NB4 (cell line): ENCODE results near the gene GATAD1.
A peak's percentile ranks its signal among the peaks of the same experiment; 100 is the strongest.

ENCODE experiments used
- DNase-seq: peaks from one replicate; pipeline ENCODE4 v3.0.0; 2010; ENCODE audit warnings: low read depth
- H3K4me3 ChIP-seq: one replicate; pipeline ENCODE4 v1.5.1; 2011; ENCODE audit warnings: mild to moderate bottlenecking, low read depth, low read length, moderate library complexity
- MYC ChIP-seq: IDR thresholded peaks from 2 replicates; pipeline ENCODE4 v1.6.1; 2011; ENCODE audit warnings: low read depth, low read length
- POLR2A ChIP-seq: IDR thresholded peaks from 2 replicates; pipeline ENCODE4 v1.6.1; 2011; ENCODE audit warnings: mild to moderate bottlenecking; ENCODE audit not compliant: insufficient read length; ENCODE audit errors: extremely low read depth
- TF ChIP-seq, protein P1 (sequence below): IDR thresholded peaks from one replicate; pipeline ENCODE4 v1.5.1; 2012; ENCODE audit warnings: low read depth, low read length
- TF ChIP-seq, protein P2 (sequence below): IDR thresholded peaks from 2 replicates; pipeline ENCODE4 v1.6.1; 2011; ENCODE audit warnings: low read depth, low read length

The GATAD1 gene

DNA sequence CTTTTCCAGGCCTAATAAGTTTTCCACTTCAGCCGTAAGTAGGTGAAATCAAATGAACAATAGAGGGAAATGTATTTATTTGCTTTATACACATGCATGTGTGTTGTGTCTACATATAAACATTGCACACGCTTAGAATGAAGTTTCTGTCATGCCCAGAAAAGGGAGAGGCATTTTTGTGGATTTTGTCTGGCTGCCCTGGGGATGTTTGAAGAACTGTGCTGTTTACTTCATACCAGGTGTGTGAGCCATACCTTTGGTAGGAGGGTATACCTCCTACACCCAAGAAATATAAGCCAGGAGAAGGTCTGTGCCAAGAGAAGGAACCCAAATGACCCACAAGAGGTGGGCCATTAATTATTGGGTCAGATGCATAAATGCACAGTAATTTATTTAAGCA is 12.8 kb downstream of the GATAD1 start:
- H3K4me3 ChIP-seq, result no peak overlapping the region
- TF ChIP-seq POLR2A (no peak), MYC (no peak)
- TF ChIP-seq, protein P1, sequence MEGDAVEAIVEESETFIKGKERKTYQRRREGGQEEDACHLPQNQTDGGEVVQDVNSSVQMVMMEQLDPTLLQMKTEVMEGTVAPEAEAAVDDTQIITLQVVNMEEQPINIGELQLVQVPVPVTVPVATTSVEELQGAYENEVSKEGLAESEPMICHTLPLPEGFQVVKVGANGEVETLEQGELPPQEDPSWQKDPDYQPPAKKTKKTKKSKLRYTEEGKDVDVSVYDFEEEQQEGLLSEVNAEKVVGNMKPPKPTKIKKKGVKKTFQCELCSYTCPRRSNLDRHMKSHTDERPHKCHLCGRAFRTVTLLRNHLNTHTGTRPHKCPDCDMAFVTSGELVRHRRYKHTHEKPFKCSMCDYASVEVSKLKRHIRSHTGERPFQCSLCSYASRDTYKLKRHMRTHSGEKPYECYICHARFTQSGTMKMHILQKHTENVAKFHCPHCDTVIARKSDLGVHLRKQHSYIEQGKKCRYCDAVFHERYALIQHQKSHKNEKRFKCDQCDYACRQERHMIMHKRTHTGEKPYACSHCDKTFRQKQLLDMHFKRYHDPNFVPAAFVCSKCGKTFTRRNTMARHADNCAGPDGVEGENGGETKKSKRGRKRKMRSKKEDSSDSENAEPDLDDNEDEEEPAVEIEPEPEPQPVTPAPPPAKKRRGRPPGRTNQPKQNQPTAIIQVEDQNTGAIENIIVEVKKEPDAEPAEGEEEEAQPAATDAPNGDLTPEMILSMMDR, result no peak
- TF ChIP-seq, protein P2, sequence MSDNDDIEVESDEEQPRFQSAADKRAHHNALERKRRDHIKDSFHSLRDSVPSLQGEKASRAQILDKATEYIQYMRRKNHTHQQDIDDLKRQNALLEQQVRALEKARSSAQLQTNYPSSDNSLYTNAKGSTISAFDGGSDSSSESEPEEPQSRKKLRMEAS, result no peak
- DNase-seq, result no peak

DNA sequence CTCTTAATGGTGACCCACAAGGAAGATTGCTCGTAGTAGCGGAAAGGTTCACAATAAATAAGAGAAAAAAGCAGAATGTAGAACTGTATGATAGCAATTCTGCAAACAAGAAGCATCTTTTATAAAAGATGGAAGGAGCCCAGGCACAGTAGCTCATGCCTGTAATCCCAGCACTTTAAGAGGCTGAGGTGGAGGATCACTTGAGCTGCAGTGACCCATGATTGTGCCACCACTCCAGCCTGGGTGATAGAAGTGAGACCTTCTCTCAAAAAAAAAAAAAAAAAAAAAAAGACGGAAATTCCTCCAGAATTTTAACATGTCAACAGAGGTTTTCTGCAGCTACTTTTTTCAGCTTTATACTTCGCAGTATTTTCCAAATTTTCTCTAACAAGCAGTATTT is 13.2 kb downstream of the GATAD1 start:
- no peak overlapping the region for H3K4me3 ChIP-seq
- TF ChIP-seq POLR2A (no peak), MYC (no peak)
- TF ChIP-seq, protein P2, result no peak
- TF ChIP-seq, protein P1, result no peak
- DNase-seq, result no peak

DNA sequence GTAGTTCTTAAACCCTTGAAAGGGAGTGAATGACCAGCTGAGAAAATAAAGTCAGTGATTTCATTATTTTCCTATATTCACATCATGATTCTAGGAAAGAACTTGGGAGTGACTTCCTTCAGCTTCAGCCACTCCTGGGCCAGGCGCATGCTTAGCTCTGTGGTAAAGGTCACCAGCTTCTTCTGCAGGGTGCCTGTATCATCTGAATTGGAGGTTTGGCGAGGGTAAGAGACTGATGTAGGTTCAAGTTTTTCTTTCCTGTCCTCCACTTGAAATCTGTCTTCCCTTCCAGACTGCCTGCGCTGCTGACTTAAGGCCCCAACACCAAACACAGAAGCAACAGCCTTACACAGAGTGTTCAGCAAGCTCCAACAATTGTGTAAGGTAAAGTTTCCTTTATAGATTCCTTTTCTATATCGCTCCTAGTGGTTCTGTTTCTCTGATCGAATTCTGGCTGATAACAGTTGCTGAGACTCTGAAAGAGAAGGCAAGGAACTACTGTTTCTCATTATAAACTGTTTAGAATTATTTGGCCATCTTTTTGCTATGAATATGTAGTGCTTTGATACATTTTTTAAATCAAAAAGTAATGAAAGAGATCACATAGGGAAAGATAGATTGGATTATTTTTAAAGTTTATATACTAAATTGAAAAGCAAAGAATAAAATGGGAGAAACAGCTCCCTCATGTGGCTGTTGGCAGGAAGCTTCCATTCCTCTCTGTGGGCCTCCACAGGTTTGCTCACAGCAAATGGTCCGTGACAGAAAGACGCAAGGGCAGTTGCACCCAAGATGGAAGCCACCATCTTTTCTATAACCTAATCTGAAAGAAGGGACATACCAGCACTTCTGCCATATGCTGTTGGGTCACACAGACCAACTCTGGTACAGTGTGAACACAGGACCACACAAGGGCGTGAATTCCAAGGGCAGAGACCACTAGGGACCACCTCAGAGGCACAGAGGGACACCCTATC is 14.0 kb downstream of the GATAD1 start:
- TF ChIP-seq, protein P1, result peak; percentile 92
- TF ChIP-seq MYC (no peak), POLR2A (no peak)
- TF ChIP-seq, protein P2, result no peak
- no peak overlapping the region for H3K4me3 ChIP-seq
- DNase-seq, result peak; percentile 56

DNA sequence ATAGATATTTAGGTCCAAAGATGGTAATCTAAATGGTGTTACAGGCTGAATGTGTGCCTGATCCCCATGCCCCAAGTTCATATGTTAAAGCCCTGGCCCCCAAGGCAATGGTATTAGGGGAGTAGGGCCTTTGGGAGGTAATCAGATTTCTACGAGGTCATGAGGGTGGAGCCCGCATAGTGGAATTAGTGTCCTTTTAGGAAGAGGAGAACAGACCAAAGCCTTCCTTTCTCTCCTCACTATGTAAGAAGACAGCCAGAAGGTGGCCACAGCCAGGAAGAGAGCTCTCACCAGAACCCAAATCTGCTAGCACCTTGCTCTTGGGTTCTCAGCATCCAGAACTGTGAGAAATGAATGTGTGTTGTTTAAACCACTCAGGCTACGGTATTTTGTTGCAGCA is 15.3 kb downstream of the GATAD1 start:
- H3K4me3 ChIP-seq, result no peak overlapping the region
- DNase-seq, result no peak

DNA sequence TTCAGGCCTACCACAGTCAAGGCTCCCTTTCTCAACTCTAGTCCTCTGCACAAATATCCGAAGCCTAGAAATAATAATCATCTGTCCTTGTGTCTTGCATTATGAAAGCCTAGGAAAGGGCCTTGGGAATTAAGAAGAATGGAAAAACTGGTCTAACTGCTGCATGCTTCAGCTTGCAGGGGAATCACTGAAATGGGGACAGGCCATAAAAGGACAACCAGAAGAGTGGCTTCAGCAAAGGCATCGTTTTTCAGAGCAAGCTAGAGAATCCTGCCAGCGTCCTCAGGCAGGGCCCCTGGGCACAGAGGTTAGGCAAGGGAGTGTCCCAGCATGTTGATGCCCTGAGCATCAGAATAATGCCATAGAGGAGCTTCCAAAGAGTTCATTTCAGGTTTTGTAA is 17.2 kb downstream of the GATAD1 start:
- TF ChIP-seq POLR2A (no peak), MYC (no peak)
- TF ChIP-seq, protein P2, result no peak
- TF ChIP-seq, protein P1, result no peak
- DNase-seq, result no peak
- H3K4me3 ChIP-seq, result no peak overlapping the region

More for the DNA sequence above, 15.3 kb downstream of the GATAD1 start:
- TF ChIP-seq, protein P2, result no peak
- TF ChIP-seq, protein P1, result no peak
- no peak for TF ChIP-seq MYC
- no peak for TF ChIP-seq POLR2A
